Measurements from ENCODE around the gene ZNF334. TPM values are rescaled to one million over a fixed set of nuclear protein-coding genes. Genes with fewer than 3 reads are reported as not detected.

Gene ZNF334
- polyA plus RNA-seq (2012; ENCODE audit: insufficient read length, low read depth) = not detected

- TF ChIP-seq TAF1 (IDR thresholded peaks at IDR 0.05; ENCODE audit: borderline replicate concordance, insufficient read depth, low read length) = no peak
- no peak for TF ChIP-seq REST (IDR thresholded peaks at IDR 0.05; ENCODE audit: insufficient read depth in 1 of 2, low read depth in 2 of 2, low read length in 2 of 2)
- no peak for TF ChIP-seq POLR2AphosphoS5 (IDR thresholded peaks at IDR 0.05; ENCODE audit: low read depth, low read length)
Observed at GRCh38 chr20:46512943-46513844, at the start of gene ZNF334. ZNF334 (minus strand) TSS chr20:46513559; CDS start chr20:46512102, 1,457 bp downstream.

- no peak for TF ChIP-seq FOXP2 (optimal IDR thresholded peaks at IDR 0.05; ENCODE audit: borderline replicate concordance, extremely low read depth, extremely low read length, insufficient read depth)
- no peak for TF ChIP-seq SIN3A (IDR thresholded peaks at IDR 0.05; ENCODE audit: borderline replicate concordance, insufficient read depth, low read length)
- no peak for TF ChIP-seq REST (IDR thresholded peaks at IDR 0.05; ENCODE audit: insufficient read depth in 1 of 2, low read depth in 2 of 2, low read length in 2 of 2)
- TF ChIP-seq TAF1 (IDR thresholded peaks at IDR 0.05; ENCODE audit: borderline replicate concordance, insufficient read depth, low read length) = no peak
- no peak for TF ChIP-seq POLR2AphosphoS5 (IDR thresholded peaks at IDR 0.05; ENCODE audit: low read depth, low read length)
Observed at GRCh38 chr20:46562373-46563169, 49.2 kb upstream of the ZNF334 start.

- TF ChIP-seq SIN3A (IDR thresholded peaks at IDR 0.05; ENCODE audit: borderline replicate concordance, insufficient read depth, low read length) = no peak
Observed at GRCh38 chr20:46562009-46562372, 48.6 kb upstream of the ZNF334 start.

- no peak for TF ChIP-seq TAF1 (IDR thresholded peaks at IDR 0.05; ENCODE audit: borderline replicate concordance, insufficient read depth, low read length)
- no peak for TF ChIP-seq REST (IDR thresholded peaks at IDR 0.05; ENCODE audit: insufficient read depth in 1 of 2, low read depth in 2 of 2, low read length in 2 of 2)
- no peak for TF ChIP-seq FOXP2 (optimal IDR thresholded peaks at IDR 0.05; ENCODE audit: borderline replicate concordance, extremely low read depth, extremely low read length, insufficient read depth)
- TF ChIP-seq SIN3A (IDR thresholded peaks at IDR 0.05; ENCODE audit: borderline replicate concordance, insufficient read depth, low read length) = no peak
- no peak for TF ChIP-seq POLR2AphosphoS5 (IDR thresholded peaks at IDR 0.05; ENCODE audit: low read depth, low read length)
Observed at GRCh38 chr20:46559685-46560440, 46.5 kb upstream of the ZNF334 start.

GRCh38 chr20:46559001-46559400 is 45.6 kb upstream of the ZNF334 start:
- TF ChIP-seq SIN3A (IDR thresholded peaks at IDR 0.05; ENCODE audit: borderline replicate concordance, insufficient read depth, low read length) (no peak), TAF1 (IDR thresholded peaks at IDR 0.05; ENCODE audit: borderline replicate concordance, insufficient read depth, low read length) (no peak), POLR2AphosphoS5 (IDR thresholded peaks at IDR 0.05; ENCODE audit: low read depth, low read length) (no peak), REST (IDR thresholded peaks at IDR 0.05; ENCODE audit: insufficient read depth in 1 of 2, low read depth in 2 of 2, low read length in 2 of 2) (no peak), FOXP2 (optimal IDR thresholded peaks at IDR 0.05; ENCODE audit: borderline replicate concordance, extremely low read depth, extremely low read length, insufficient read depth) (no peak)
